ENCODE data around the gene FAM171A1. TPM values are rescaled to one million over a fixed set of nuclear protein-coding genes. Genes with fewer than 3 reads are reported as not detected.

The FAM171A1 gene
- total RNA-seq, 2 experiments from 2014 or later, result 4.2 to 5.1 TPM

- Mint-ChIP-seq H3K36me3 (ENCODE audit: low read depth) (no peaks in the 10 kb centered on the region), H3K4me1 (ENCODE audit: low read depth) (no peaks in the 10 kb centered on the region), H3K27ac (no peak overlapping the region), H3K4me3 (no peak overlapping the region), H3K9me3 (no peaks in the 10 kb centered on the region), H3K27me3 (peaks cover 10% of the 10 kb centered on the region)
- CTCF ChIA-PET, result no interaction called here
- ATAC-seq, result no peak
- TF ChIP-seq, protein P1, sequence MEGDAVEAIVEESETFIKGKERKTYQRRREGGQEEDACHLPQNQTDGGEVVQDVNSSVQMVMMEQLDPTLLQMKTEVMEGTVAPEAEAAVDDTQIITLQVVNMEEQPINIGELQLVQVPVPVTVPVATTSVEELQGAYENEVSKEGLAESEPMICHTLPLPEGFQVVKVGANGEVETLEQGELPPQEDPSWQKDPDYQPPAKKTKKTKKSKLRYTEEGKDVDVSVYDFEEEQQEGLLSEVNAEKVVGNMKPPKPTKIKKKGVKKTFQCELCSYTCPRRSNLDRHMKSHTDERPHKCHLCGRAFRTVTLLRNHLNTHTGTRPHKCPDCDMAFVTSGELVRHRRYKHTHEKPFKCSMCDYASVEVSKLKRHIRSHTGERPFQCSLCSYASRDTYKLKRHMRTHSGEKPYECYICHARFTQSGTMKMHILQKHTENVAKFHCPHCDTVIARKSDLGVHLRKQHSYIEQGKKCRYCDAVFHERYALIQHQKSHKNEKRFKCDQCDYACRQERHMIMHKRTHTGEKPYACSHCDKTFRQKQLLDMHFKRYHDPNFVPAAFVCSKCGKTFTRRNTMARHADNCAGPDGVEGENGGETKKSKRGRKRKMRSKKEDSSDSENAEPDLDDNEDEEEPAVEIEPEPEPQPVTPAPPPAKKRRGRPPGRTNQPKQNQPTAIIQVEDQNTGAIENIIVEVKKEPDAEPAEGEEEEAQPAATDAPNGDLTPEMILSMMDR (IDR thresholded peaks at IDR 0.05), result no peak
- POLR2A ChIA-PET, result no interaction called here
- intact Hi-C loops (cut with micrococcal nuclease), result no loop called here
- DNase-seq, result no peak
Measured at GRCh38 chr10:15351099-15351820, 19.8 kb downstream of the FAM171A1 start.

- H3K27ac Mint-ChIP-seq, result no peak overlapping the region
- POLR2A ChIA-PET, result no interaction called here
- peaks cover 10% of the 10 kb centered on the region for H3K27me3 Mint-ChIP-seq
- CTCF ChIA-PET, result interaction anchor here (0.7 kb wide), 1 partner anchor 11 kb away, joined by 4 read pairs; no protein-coding TSS in a partner anchor
- DNase-seq (no peak), ATAC-seq (no peak)
- no peaks in the 10 kb centered on the region for H3K4me1 Mint-ChIP-seq (ENCODE audit: low read depth)
- no peaks in the 10 kb centered on the region for H3K36me3 Mint-ChIP-seq (ENCODE audit: low read depth)
- H3K9me3 Mint-ChIP-seq, result no peaks in the 10 kb centered on the region
- intact Hi-C loops (cut with micrococcal nuclease), result no loop called here
- TF ChIP-seq, protein P1 (IDR thresholded peaks at IDR 0.05), result no peak
- H3K4me3 Mint-ChIP-seq, result no peak overlapping the region
Measured at GRCh38 chr10:15349112-15349511, 22.0 kb downstream of the FAM171A1 start.

DNA sequence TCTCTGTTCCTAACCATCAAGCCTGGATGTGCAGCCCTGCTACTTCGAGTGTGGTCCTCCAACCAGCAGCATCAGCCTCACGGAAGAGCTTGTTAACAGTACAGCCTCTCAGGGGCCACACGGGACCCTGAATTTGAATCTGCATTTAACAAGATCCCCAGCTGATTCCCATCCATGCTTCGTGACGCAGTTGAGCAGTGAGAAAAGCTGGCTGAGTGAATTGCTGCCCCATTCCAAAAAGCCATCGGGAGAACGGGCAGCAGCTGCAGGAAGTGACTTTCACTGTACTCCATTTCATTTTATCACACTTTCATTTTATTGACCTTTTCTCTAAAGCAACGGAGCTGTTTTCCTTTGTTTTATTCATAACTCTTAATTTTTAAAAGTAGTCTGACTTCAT, 22.5 kb downstream of the FAM171A1 start:
- ChIA-PET CTCF (interaction anchor here (0.7 kb wide), 1 partner anchor 10 kb away, joined by 4 read pairs; no protein-coding TSS in a partner anchor), POLR2A (no interaction called here)
- Mint-ChIP-seq H3K4me1 (ENCODE audit: low read depth) (no peaks in the 10 kb centered on the region), H3K36me3 (ENCODE audit: low read depth) (no peaks in the 10 kb centered on the region), H3K9me3 (no peaks in the 10 kb centered on the region), H3K4me3 (no peak overlapping the region), H3K27me3 (peaks cover 10% of the 10 kb centered on the region), H3K27ac (no peak overlapping the region)
- intact Hi-C loops (cut with micrococcal nuclease), result no loop called here
- DNase-seq, result no peak
- no peak for ATAC-seq
- TF ChIP-seq, protein P1 (IDR thresholded peaks at IDR 0.05), result no peak

GRCh38 chr10:15347150-15347549, 23.9 kb downstream of the FAM171A1 start:
- DNase-seq, result no peak
- no peaks in the 10 kb centered on the region for H3K9me3 Mint-ChIP-seq
- no peak for ATAC-seq
- ChIA-PET CTCF (interaction anchor here (1.3 kb wide), 1 partner anchor 101 kb away, joined by 3 read pairs; no protein-coding TSS in a partner anchor), POLR2A (no interaction called here)
- intact Hi-C loops (cut with micrococcal nuclease), result no loop called here
- no peaks in the 10 kb centered on the region for H3K4me1 Mint-ChIP-seq (ENCODE audit: low read depth)
- H3K36me3 Mint-ChIP-seq (ENCODE audit: low read depth), result no peaks in the 10 kb centered on the region
- H3K27me3 Mint-ChIP-seq, result peaks cover 11% of the 10 kb centered on the region
- H3K27ac Mint-ChIP-seq, result no peak overlapping the region
- no peak overlapping the region for H3K4me3 Mint-ChIP-seq
- TF ChIP-seq, protein P1 (IDR thresholded peaks at IDR 0.05), result no peak

DNA sequence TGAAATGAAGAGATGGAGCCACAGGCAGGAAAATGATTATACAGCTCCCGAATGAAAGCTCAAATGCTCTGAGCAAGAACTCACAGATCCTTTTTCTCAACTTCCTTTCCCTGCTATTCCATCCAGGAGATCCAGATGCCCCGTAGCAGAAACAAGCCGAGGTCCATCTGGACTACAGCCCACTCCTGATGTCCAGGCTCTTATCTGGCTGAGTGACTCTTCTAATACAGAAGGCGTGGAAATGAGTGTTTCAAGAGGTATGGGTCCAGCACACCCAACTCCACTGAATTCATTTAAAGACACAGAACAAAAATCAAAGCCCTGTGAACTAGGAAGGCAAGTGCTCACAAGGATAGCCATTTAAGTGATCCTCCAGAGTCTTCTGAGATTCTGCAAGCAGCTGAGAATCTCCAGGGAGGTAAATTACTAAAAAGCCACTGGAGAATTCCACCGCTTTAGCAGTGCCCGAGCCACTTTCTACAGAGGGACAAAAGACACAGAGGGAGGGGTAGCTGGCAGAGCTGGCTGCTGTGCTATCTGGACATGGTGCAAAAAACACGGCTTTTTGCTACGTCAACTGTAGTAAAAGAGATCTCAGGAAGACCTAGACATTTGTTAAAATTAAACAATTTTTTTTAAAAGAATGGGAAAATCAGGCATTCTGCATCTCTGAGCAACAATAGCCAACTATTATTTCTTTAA, 24.5 kb downstream of the FAM171A1 start:
- POLR2A ChIA-PET, result no interaction called here
- TF ChIP-seq, protein P1 (IDR thresholded peaks at IDR 0.05), result no peak

More for the DNA sequence above, 24.5 kb downstream of the FAM171A1 start:
- Mint-ChIP-seq H3K4me1 (ENCODE audit: low read depth) (no peaks in the 10 kb centered on the region), H3K9me3 (no peaks in the 10 kb centered on the region), H3K36me3 (ENCODE audit: low read depth) (no peaks in the 10 kb centered on the region), H3K27ac (no peak overlapping the region), H3K27me3 (peaks cover 11% of the 10 kb centered on the region), H3K4me3 (no peak overlapping the region)
- CTCF ChIA-PET, result interaction anchor here (1.3 kb wide), 1 partner anchor 100 kb away, joined by 3 read pairs; no protein-coding TSS in a partner anchor
- intact Hi-C loops (cut with micrococcal nuclease), result no loop called here
- no peak for DNase-seq
- no peak for ATAC-seq

Measured in activated CD8-positive, alpha-beta T cell treated with anti-CD3 and anti-CD28 coated beads for 36 hours (primary cell).